K562 (cell line): ENCODE measurements around the gene SKOR1. TPM values are rescaled to one million over a fixed set of nuclear protein-coding genes. Genes with fewer than 3 reads are reported as not detected.

ENCODE experiments used
- EHMT2 ChIP-seq: fragments of 450-650 bp; IDR thresholded peaks from 2 replicates; pipeline ENCODE4 v1.6.1; 2018; ENCODE audit warnings: antibody characterized with exemption
- FOXM1 ChIP-seq, 2 experiments: fragments of 450-650 bp in 1 of 2; sonication (generic) in 1 of 2; formaldehyde crosslinking in 1 of 2; IDR thresholded peaks; 2 replicates each; pipeline versions ENCODE4 v1.6.1 to v1.9.0; 2017 to 2022; ENCODE audit warnings: low read depth in 2 of 2, mild to moderate bottlenecking in 2 of 2, missing genetic modification reagents in 1 of 2, moderate library complexity in 1 of 2
- MCM2 ChIP-seq: fragments of 450-650 bp; IDR thresholded peaks from 2 replicates; pipeline ENCODE4 v1.6.1; 2017; ENCODE audit warnings: low read depth, mild to moderate bottlenecking
- MED1 ChIP-seq: sonication (generic); formaldehyde crosslinking; IDR thresholded peaks from 2 replicates; pipeline ENCODE4 v1.8.1; 2023; ENCODE audit warnings: missing genetic modification reagents, borderline replicate concordance
- PTTG1 ChIP-seq: fragments of 450-650 bp; IDR thresholded peaks from 2 replicates; pipeline ENCODE4 v1.6.1; 2016; ENCODE audit warnings: low read depth, mild to moderate bottlenecking, missing genetic modification characterization, missing compliant biosample characterization
- SMARCE1 ChIP-seq: fragments of 450-650 bp; IDR thresholded peaks from 2 replicates; pipeline ENCODE4 v1.7.1; 2016; ENCODE audit warnings: mild to moderate bottlenecking
- SREBF1 ChIP-seq: fragments of 150-350 bp; IDR thresholded peaks from 2 replicates; pipeline ENCODE4 v1.6.1; 2014; ENCODE audit warnings: antibody characterized with exemption, low read depth, low read length, borderline replicate concordance
- TEAD4 ChIP-seq, 2 experiments: sonication (generic) in 1 of 2; formaldehyde crosslinking in 1 of 2; IDR thresholded peaks; 2 replicates each; pipeline versions ENCODE4 v1.6.1 to v1.8.0; 2012 to 2022; ENCODE audit warnings: borderline replicate concordance in 1 of 2, inconsistent platforms in 1 of 2, low read length in 1 of 2, mild to moderate bottlenecking in 1 of 2, missing genetic modification reagents in 1 of 2
- ZNF239 ChIP-seq: fragments of 250-450 bp; sonication (Bioruptor Pico); IDR thresholded peaks from 2 replicates; pipeline ENCODE4 v1.4.0; 2020; ENCODE audit warnings: mild to moderate bottlenecking
- polyA plus RNA-seq, 8 experiments: library from polyadenylated mRNA; depleted of rRNA in 4 of 8; stranded (reverse) in 5 of 8; unstranded in 3 of 8; fragments of >200 nt; fragmentation: Nextera tagmentation in 2 of 8; fragmentation: Illumina TruSeq in 1 of 8; extraction: Ambion mirVana in 2 of 8; extraction: Trizol in 1 of 8; gene quantifications; 2 replicates each; pipeline versions ENCODE4 v1.2.1 to v1.2.3, GENCODE V29; 2011 to 2014; ENCODE audit warnings: inconsistent platforms in 1 of 8, missing spikeins in 1 of 8
- total RNA-seq, 7 experiments: library from RNA; depleted of rRNA in 6 of 7; stranded (reverse); fragments of >200 nt in 6 of 7; fragmentation: Illumina TruSeq in 2 of 7; extraction: Trizol in 2 of 7; gene quantifications; 2 replicates each; pipeline versions ENCODE4 v1.2.1 to v1.2.3, GENCODE V29; 2011 to 2021; ENCODE audit warnings: low replicate concordance in 1 of 7
- TF ChIP-seq, protein P1 (sequence below): sonication (generic); formaldehyde crosslinking; IDR thresholded peaks from 2 replicates; pipeline ENCODE4 v1.4.0; 2020; ENCODE audit warnings: mild to moderate bottlenecking, missing genetic modification reagents
- TF ChIP-seq, protein P2 (sequence below): IDR thresholded peaks from 2 replicates; pipeline ENCODE4 v1.6.1; 2011; ENCODE audit warnings: borderline replicate concordance, low read depth, mild to moderate bottlenecking, moderate library complexity, low read length; ENCODE audit not compliant: insufficient read depth, poor library complexity, severe bottlenecking
- TF ChIP-seq, protein P3 (sequence below): sonication (generic); formaldehyde crosslinking; IDR thresholded peaks from 2 replicates; pipeline ENCODE4 v1.8.0; 2022; ENCODE audit warnings: mild to moderate bottlenecking, missing genetic modification reagents
- TF ChIP-seq, protein P4 (sequence below): fragments of 250-450 bp; sonication (Bioruptor Pico); IDR thresholded peaks from 2 replicates; pipeline ENCODE4 v1.4.0; 2020; ENCODE audit warnings: borderline replicate concordance
- TF ChIP-seq, protein P5 (sequence below): sonication (generic); formaldehyde crosslinking; IDR thresholded peaks from 2 replicates; pipeline ENCODE4 v1.8.0; 2022; ENCODE audit warnings: missing genetic modification reagents, mild to moderate bottlenecking, borderline replicate concordance

SKOR1 gene
- total and polyA plus RNA-seq, 9 of the 15 experiments (the other 6 are each of a cell fraction or from before 2014, with no cell fraction given), result 0.04 to 0.41 (median 0.09) TPM; not detected in 3

DNA sequence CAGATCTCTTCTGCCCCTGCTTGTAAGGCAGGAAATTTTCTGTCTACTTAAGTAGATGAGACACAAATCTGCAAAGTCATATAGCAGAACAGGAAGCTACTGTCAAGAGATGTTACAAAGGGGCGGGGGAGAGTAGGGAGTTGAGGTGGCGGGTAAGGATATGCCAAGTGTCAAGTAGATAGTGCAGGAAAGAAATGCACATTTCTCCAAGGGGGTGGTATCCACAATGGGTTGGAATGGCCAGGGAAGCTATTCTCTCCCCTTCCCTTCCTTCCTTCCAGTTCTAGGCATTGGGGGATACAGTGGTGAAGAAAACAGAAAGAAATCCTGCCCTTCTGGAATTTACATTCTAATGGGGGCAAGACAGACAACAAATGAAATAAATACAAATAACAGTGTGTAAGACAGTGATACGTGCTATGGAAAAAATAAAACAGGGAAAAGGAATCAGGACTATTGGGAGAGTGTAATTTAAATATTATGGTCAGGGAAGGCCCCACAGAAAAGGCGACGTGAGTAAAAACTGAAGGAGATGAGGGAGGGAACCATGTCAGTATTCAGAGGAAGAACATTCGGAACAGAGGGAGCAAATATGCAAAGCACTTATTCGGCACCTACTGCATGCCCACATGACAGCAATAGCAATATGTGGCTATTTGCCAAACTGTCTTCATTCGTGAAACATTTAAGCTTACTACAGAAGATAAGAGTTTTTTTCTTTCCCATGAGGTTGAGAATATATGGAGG, 57.4 kb downstream of the SKOR1 start (continued):
- TF ChIP-seq SREBF1 (no peak), SMARCE1 (peak; percentile 86), MCM2 (no peak), MED1 (no peak), PTTG1 (tag) (no peak), EHMT2 (no peak; the same call in 1 of the 2 replicates), TEAD4 (IDR thresholded peaks at IDR 0.05; ENCODE audit: low read length) (peak; percentile 63), TEAD4 (CRISPR knock-in tag; IDR thresholded peaks at IDR 0.05; ENCODE audit: borderline replicate concordance) (no peak), ZNF239 (CRISPR knock-in tag) (no peak), FOXM1 (IDR thresholded peaks at IDR 0.05; ENCODE audit: low read depth) (no peak), FOXM1 (CRISPR knock-in tag; IDR thresholded peaks at IDR 0.05; ENCODE audit: low read depth) (no peak)
- TF ChIP-seq, protein P1, sequence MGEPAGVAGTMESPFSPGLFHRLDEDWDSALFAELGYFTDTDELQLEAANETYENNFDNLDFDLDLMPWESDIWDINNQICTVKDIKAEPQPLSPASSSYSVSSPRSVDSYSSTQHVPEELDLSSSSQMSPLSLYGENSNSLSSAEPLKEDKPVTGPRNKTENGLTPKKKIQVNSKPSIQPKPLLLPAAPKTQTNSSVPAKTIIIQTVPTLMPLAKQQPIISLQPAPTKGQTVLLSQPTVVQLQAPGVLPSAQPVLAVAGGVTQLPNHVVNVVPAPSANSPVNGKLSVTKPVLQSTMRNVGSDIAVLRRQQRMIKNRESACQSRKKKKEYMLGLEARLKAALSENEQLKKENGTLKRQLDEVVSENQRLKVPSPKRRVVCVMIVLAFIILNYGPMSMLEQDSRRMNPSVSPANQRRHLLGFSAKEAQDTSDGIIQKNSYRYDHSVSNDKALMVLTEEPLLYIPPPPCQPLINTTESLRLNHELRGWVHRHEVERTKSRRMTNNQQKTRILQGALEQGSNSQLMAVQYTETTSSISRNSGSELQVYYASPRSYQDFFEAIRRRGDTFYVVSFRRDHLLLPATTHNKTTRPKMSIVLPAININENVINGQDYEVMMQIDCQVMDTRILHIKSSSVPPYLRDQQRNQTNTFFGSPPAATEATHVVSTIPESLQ (CRISPR knock-in tag), result no peak
- TF ChIP-seq, protein P2, sequence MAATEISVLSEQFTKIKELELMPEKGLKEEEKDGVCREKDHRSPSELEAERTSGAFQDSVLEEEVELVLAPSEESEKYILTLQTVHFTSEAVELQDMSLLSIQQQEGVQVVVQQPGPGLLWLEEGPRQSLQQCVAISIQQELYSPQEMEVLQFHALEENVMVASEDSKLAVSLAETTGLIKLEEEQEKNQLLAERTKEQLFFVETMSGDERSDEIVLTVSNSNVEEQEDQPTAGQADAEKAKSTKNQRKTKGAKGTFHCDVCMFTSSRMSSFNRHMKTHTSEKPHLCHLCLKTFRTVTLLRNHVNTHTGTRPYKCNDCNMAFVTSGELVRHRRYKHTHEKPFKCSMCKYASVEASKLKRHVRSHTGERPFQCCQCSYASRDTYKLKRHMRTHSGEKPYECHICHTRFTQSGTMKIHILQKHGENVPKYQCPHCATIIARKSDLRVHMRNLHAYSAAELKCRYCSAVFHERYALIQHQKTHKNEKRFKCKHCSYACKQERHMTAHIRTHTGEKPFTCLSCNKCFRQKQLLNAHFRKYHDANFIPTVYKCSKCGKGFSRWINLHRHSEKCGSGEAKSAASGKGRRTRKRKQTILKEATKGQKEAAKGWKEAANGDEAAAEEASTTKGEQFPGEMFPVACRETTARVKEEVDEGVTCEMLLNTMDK, result no peak
- TF ChIP-seq, protein P3, sequence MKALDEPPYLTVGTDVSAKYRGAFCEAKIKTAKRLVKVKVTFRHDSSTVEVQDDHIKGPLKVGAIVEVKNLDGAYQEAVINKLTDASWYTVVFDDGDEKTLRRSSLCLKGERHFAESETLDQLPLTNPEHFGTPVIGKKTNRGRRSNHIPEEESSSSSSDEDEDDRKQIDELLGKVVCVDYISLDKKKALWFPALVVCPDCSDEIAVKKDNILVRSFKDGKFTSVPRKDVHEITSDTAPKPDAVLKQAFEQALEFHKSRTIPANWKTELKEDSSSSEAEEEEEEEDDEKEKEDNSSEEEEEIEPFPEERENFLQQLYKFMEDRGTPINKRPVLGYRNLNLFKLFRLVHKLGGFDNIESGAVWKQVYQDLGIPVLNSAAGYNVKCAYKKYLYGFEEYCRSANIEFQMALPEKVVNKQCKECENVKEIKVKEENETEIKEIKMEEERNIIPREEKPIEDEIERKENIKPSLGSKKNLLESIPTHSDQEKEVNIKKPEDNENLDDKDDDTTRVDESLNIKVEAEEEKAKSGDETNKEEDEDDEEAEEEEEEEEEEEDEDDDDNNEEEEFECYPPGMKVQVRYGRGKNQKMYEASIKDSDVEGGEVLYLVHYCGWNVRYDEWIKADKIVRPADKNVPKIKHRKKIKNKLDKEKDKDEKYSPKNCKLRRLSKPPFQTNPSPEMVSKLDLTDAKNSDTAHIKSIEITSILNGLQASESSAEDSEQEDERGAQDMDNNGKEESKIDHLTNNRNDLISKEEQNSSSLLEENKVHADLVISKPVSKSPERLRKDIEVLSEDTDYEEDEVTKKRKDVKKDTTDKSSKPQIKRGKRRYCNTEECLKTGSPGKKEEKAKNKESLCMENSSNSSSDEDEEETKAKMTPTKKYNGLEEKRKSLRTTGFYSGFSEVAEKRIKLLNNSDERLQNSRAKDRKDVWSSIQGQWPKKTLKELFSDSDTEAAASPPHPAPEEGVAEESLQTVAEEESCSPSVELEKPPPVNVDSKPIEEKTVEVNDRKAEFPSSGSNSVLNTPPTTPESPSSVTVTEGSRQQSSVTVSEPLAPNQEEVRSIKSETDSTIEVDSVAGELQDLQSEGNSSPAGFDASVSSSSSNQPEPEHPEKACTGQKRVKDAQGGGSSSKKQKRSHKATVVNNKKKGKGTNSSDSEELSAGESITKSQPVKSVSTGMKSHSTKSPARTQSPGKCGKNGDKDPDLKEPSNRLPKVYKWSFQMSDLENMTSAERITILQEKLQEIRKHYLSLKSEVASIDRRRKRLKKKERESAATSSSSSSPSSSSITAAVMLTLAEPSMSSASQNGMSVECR, result no peak
- TF ChIP-seq, protein P4, sequence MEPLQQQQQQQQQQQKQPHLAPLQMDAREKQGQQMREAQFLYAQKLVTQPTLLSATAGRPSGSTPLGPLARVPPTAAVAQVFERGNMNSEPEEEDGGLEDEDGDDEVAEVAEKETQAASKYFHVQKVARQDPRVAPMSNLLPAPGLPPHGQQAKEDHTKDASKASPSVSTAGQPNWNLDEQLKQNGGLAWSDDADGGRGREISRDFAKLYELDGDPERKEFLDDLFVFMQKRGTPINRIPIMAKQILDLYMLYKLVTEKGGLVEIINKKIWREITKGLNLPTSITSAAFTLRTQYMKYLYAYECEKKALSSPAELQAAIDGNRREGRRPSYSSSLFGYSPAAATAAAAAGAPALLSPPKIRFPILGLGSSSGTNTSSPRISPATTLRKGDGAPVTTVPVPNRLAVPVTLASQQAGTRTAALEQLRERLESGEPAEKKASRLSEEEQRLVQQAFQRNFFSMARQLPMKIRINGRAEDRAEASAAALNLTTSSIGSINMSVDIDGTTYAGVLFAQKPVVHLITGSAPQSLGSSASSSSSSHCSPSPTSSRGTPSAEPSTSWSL (CRISPR knock-in tag), result no peak
- TF ChIP-seq, protein P5, sequence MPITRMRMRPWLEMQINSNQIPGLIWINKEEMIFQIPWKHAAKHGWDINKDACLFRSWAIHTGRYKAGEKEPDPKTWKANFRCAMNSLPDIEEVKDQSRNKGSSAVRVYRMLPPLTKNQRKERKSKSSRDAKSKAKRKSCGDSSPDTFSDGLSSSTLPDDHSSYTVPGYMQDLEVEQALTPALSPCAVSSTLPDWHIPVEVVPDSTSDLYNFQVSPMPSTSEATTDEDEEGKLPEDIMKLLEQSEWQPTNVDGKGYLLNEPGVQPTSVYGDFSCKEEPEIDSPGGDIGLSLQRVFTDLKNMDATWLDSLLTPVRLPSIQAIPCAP (CRISPR knock-in tag), result no peak
